GM10847 (cell line): Measurements from ENCODE around the gene FBXO42.

Experiments
- POLR2A ChIP-seq: IDR thresholded peaks from 2 replicates; pipeline ENCODE4 v1.6.1; 2011; ENCODE audit not compliant: insufficient read length; ENCODE audit errors: extremely low read depth

The FBXO42 gene

GRCh38 chr1:16351994-16352841 lies at the start of gene FBXO42:
Gene FBXO42 (minus strand): TSS chr1:16352480. CDS start chr1:16315418, 37,062 bp downstream.
- TF ChIP-seq POLR2A, result peak; percentile 80

DNA sequence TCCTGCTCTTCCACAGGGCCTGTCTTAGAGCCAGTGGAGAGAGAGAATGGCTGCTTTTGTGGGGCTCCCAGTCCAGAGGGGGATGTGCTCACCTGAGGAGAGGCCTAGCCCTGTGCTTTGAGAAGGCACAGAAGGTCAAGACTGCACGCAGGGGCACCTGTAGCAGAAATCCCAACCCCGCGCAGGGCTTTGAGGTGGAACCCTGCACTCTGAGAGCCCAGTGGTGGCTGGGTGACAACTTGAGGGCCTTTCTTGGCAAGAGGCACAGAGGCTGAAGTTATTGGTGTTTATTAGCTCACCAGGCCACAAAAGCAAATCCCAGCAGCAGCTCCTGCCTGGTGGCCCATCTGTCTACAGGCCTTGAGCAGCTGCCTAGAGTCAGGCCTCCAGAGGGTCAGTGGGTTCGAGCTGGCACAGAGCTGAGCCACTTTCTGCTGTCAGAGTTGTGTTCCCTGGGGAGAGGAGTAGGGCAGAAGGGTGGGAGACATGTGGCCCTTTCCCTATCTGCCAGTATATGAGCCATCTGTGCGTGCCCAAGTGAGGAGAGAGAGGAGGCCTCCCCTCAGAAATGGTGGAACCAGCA lies 46.2 kb upstream of the FBXO42 start:
- TF ChIP-seq POLR2A, result no peak

DNA sequence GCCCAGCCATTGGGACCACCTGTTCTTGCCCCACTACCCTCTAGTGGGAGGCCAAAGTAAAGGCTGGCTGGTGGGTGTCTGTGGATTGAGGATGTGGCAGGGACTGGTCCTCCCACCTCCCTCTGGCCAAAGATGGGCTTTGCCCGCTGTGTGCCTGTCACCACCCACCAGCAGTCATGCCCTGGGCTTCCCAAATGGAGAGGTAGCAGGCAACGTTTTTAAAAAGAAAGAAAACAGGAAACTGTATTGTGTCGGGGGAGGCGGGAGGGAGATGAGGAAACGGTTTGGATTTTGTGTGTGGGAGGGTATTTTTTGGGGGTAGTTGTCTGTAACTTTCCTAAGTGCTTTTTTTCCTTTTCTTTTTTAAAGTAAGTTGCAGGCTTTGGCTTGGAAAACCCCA lies 44.8 kb upstream of the FBXO42 start:
- no peak for TF ChIP-seq POLR2A

DNA sequence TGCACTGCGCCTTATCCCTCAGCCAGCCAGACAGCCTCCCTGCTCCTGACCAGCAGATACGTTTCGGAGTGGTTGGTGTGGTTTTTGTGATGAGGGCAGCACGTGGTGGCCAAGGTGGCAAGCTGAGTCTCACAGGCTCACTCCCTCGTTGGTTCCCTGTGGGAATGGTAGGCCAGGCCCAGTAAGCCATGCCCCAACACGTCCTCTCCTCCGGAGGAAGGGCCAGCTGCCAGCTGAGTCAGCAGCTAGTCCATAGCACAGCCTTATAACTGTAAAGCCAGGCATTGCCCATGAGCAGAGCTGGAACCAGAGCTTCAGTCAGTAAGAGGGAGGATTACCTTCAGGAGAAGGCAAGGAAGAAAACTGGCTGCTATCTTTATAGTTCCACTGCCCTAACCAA lies 44.3 kb upstream of the FBXO42 start:
- no peak for TF ChIP-seq POLR2A

- TF ChIP-seq POLR2A, result no peak
These were observed 42.7 kb upstream of the FBXO42 start for GRCh38 chr1:16394977-16395376.

- TF ChIP-seq POLR2A, result no peak
These were observed 41.6 kb upstream of the FBXO42 start for GRCh38 chr1:16393570-16394521.

GRCh38 chr1:16392740-16393569 lies 40.7 kb upstream of the FBXO42 start:
- no peak for TF ChIP-seq POLR2A

DNA sequence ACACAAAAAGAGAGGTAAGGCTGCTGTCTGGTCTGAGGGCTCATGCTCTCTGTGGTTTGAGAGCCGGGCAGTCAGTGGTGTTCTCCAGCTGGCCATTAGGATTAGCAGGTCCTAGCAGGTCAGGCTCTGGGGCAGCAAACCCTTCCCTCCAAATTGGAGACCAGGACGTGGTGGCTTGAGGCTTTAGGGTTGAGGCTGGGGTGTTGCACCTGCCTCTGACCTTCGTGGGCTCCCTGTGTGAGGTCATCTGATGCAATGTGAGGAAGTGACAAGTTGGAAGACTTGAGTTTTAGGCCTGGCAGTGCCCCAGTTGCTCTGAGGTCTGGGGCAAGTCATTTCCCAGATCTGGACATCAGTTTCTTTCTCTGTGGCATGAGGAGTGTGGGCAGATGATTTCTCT lies 39.1 kb upstream of the FBXO42 start:
- TF ChIP-seq POLR2A, result no peak

DNA sequence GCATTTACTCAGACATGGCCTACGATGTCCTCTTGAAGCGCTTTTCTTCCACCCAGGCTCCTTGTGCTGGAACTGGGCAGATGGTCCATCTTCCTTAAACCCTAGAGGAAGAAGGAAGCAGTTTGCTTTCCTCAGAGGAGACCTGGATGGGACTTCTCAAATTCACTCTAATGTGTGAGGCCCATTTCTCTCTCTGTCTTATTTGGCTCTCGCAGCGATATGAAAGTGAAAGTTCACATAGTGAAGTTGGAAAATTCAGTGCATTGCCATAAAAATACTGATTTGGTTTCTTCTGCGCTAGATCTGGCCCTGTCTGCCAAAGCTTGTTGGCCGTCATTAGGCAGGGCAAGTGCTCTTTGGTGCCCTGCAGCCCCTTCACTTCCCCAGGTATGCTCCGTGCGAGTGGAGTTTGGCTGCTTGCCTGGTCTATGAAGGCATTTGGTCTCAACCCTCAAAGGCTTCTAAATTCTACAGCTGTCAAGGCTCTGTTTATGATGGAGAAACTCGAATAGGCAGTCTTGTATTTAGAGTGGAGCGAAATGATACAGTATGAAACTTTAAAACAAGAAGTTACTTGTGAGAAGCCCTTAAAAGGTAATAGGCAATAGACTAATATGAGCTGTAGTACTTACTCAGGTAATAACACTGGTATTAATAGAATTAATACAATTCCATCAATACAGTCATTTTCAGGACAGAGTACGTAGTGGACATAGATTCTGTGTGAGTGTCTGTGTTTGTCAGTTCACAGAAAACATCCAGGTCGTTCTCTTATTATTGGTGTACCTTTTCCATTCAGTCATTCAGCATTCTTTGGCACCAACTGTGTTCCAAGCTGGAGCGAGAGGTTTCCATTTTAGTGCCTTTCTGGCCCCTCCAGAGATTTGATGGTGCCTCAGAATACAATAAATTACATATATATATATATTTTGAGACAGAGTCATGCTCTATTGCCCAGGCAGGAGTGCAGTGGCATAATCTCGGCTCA lies 35.2 kb upstream of the FBXO42 start:
- TF ChIP-seq POLR2A, result no peak

- TF ChIP-seq POLR2A, result no peak
These were observed 34.3 kb upstream of the FBXO42 start for GRCh38 chr1:16386454-16387113.

DNA sequence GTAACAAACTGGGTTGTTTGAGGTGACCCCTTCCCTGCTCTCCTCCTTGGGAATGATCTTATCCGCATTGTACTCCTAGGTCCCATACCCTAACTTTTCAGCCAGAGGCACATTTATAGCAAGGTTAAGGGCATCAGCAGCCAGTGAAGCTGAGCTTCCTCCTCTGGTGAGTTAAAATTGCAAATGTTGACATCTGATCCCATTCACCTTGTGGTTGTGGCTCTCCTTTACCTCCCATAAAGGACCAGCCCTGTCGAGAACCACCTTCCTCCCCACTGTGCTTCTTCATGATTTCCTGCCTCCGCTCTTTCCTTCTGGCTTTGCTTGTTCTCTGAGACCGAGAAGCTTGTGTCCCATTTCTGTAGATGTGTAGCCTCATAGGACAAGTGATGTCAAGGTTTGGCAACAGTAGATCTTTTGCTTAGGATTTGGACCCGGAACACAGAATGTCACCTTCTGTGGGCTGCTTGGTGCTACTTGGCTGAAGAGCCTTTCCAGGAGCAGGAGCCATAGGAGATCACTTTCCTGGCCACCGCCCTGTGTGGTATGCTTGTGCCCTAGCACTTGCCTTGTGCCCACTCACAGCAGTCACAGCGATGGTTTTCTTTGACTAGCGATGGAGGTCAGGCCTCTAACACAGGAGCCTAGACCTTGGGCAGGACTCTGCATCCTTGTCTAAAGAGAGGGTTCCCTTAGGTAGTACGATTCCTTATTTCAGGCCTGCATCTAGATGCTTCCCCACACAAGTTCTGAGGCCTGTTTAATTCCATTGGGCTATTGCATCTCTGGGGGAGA lies 33.6 kb upstream of the FBXO42 start:
- TF ChIP-seq POLR2A, result no peak

- no peak for TF ChIP-seq POLR2A
These were observed 31.6 kb upstream of the FBXO42 start for GRCh38 chr1:16383888-16384287.
